GM06990 (cell line): ENCODE results near the gene TMTC4.
"Not testable (repeated sequence)": the region's sequence is repeated elsewhere in the genome, so short reads cannot be mapped to it uniquely, and the experiment has no call there.

ENCODE experiments used
- DNase-seq: peaks from one replicate; pipeline ENCODE4 v3.0.0-alpha.2; 2011; ENCODE audit not compliant: insufficient read length; ENCODE audit errors: extremely low read depth
- H3K27me3 ChIP-seq: replicated peaks from 2 replicates; pipeline ENCODE4 v1.6.0; 2011; ENCODE audit warnings: low read length; ENCODE audit not compliant: control insufficient read depth, insufficient read depth
- H3K36me3 ChIP-seq: 2 replicates; pipeline ENCODE4 v1.5.1; 2011; ENCODE audit warnings: low read length; ENCODE audit not compliant: control insufficient read depth, insufficient read depth
- H3K4me3 ChIP-seq: replicated peaks from 2 replicates; pipeline ENCODE4 v1.5.1; 2011; ENCODE audit warnings: low read depth, mild to moderate bottlenecking, control low read depth, low read length
- TF ChIP-seq, protein P1 (sequence below): IDR thresholded peaks from 2 replicates; pipeline ENCODE4 v1.5.1; 2011; ENCODE audit warnings: low read length, control low read depth, mild to moderate bottlenecking, inconsistent platforms; ENCODE audit not compliant: insufficient read depth, poor library complexity, severe bottlenecking

The TMTC4 gene

DNA sequence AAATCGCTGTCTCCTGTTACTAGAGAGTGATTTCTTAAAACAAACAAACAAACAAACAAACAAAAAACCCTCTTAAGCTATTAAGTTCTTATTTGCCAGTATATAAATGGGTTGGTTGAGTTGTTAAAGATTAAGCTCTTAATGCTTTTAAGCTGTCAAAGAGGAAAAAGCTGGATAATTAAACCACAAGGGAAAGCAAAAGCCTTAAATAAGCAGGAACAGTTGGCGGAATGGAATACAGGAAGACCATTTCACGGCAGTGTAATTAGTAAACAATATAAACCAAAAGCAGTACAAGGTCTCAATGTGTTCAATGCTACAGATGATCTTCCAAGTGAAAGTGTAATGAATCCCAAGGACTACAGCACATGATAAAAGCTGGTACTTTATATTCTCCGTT is 53.8 kb downstream of the TMTC4 start:
- TF ChIP-seq, protein P1, sequence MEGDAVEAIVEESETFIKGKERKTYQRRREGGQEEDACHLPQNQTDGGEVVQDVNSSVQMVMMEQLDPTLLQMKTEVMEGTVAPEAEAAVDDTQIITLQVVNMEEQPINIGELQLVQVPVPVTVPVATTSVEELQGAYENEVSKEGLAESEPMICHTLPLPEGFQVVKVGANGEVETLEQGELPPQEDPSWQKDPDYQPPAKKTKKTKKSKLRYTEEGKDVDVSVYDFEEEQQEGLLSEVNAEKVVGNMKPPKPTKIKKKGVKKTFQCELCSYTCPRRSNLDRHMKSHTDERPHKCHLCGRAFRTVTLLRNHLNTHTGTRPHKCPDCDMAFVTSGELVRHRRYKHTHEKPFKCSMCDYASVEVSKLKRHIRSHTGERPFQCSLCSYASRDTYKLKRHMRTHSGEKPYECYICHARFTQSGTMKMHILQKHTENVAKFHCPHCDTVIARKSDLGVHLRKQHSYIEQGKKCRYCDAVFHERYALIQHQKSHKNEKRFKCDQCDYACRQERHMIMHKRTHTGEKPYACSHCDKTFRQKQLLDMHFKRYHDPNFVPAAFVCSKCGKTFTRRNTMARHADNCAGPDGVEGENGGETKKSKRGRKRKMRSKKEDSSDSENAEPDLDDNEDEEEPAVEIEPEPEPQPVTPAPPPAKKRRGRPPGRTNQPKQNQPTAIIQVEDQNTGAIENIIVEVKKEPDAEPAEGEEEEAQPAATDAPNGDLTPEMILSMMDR, result no peak
- no peak overlapping the region for H3K4me3 ChIP-seq
- no peak for DNase-seq
- H3K36me3 ChIP-seq, result peaks cover 3% of the 10 kb centered on the region; the same call in 1 of the 2 replicates
- no peaks in the 10 kb centered on the region for H3K27me3 ChIP-seq

DNA sequence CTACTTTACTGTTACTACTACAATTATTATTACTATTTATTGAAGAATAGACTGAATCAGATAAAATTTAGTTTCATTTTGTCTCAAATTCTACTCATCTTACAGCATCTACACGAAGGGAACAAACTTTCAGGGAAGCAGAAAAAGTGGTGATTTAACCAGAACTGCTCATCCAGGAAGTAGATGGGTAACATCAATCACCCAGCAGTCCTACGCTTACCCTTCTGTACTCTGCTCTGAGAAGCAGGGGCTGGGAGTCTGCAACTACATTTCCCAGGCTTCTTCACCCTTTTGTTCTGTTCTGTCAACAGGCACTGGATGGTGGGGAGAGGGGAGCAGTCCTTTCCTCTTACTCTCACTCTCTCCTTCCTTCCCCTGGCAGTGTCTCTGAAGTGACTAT is 54.7 kb downstream of the TMTC4 start:
- H3K36me3 ChIP-seq, result peaks cover 3% of the 10 kb centered on the region; the same call in 1 of the 2 replicates

DNA sequence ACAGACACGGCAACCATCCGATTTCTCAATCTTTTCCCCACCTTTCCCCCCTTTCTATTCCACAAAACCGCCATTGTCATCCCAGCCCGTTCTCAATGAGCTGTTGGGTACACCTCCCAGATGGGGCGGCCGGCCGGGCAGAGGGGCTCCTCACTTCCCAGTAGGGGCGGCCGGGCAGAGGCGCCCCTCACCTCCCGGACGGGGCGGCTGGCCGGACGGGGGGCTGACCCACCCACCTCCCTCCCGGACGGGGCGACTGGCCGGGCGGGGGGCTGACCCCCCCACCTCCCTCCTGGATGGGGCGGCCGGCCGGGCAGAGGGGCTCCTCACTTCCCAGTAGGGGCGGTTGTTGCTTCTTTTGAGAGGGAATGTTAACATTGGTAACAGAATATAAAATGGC is 55.7 kb downstream of the TMTC4 start:
- not testable (repeated sequence) for H3K27me3 ChIP-seq, H3K4me3 ChIP-seq, DNase-seq, H3K36me3 ChIP-seq

More for the DNA sequence above, 54.7 kb downstream of the TMTC4 start:
- Histone ChIP-seq H3K27me3 (no peaks in the 10 kb centered on the region), H3K4me3 (no peak overlapping the region)
- DNase-seq, result no peak
- TF ChIP-seq, protein P1, result no peak

DNA sequence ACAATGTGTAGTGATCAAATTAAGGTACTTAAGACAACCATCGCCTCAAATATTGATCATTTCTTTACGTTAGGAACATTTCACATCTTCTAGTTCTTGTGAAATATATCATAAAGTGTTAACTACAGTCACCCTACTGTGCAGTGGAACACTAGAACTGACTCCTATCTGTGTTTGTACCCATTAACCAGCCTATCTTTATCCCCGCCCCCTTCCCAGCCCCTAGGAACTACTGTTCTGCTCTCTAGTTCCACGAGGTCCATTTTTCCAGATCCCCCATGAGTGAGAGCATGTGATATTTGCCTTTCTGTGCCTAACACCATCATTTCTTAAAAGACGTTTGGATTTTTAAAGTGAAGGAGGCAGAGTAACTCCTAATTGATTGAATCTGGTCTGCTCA is 61.6 kb downstream of the TMTC4 start:
- H3K36me3 ChIP-seq, result no peaks in the 10 kb centered on the region
- no peak for DNase-seq
- H3K4me3 ChIP-seq, result no peak overlapping the region
- no peaks in the 10 kb centered on the region for H3K27me3 ChIP-seq
- TF ChIP-seq, protein P1, result no peak

DNA sequence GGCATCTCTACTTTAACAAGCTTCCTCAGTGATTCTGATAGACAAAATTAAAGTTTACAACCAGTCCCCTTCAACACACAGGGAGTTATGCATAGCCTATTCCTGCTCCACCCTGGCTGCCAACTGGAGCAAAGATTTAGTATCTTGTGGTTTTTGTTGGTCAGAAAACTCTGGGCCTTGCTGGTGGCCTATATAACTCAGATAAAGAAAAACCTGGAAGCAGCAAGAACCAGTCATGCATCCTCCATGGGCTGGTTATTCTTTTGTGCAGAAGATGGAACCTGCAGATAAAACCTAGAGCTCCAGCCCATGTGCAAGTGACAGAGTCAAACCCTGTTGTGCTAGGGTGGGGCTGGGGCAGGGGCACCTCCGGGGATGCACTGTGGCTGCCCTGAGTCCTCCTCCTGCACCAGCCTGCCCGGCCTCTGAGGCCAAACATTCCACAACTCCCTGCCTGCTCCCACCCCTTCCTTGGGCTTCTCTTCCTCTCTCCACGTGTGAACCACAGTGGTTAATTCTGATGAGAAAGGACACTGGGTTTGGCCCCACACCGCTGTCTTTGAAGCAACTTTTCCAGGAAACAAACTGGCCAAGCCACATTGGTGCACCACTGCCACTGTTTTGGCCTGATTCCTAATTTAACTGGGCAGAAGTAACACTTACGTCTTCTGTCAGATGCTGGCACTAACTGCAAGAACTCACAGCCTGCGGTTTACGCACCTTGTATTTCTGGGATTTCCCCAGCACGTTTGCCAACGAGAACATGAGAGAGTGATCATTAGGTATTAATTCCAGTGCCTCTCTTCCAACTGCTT is 62.7 kb downstream of the TMTC4 start:
- DNase-seq, result no peak
- H3K4me3 ChIP-seq, result no peak overlapping the region
- no peaks in the 10 kb centered on the region for H3K27me3 ChIP-seq
- TF ChIP-seq, protein P1, result no peak
- H3K36me3 ChIP-seq, result no peaks in the 10 kb centered on the region

DNA sequence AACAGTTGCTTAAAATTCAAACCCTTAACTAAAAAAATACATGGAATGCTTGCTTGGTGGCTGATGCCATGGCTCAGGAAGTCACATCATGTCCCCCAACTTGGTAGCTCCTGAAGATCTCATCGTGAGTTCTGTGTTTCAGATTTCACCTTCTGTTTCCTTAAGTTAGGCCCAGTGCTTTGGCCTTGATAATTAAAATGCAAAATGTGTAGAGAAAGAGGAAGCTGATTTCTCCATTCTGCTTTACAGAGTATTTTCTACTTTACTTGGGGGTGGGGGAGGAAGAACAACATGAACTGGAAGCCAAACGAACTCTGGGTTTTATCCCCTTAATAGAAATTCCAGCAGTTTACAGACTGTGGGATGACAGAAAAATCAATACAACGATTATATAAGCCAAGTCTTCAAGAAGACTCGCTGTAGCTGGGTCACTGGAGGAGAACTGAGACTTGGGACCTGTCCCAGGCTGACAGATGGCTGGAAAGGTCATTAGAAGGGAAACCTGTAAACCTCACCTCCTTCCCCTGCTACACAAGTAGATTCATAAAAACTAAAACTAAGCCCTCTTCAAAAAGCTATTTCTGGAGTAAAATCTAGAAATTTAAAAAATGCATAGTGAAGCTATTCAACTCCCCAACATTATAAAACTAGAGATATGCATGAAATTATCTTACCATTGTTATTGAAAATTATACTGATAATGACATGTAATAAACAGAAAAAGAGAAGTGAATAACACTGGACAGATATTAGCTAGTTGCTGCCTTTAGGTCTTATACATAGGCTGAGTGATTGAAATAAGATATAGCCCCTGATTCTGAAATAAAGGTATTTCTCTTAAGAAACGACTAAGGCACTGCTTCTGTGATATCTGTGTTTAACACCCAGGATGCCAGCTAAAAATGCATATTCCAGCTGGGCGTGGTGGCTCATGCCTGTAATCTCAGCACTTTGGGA is 63.9 kb downstream of the TMTC4 start:
- peak; percentile 18 for DNase-seq
- Histone ChIP-seq H3K4me3 (no peak overlapping the region), H3K27me3 (no peaks in the 10 kb centered on the region), H3K36me3 (no peaks in the 10 kb centered on the region)
- TF ChIP-seq, protein P1, result no peak
